H54 (cell line): Measurements from ENCODE around the gene POLR2F.
"Not testable (repeated sequence)": the region's sequence is repeated elsewhere in the genome, so short reads cannot be mapped to it uniquely, and the experiment has no call there.

ENCODE experiments used
- DNase-seq: peaks from one replicate; pipeline ENCODE4 v3.0.0; 2011; ENCODE audit warnings: low spot score, mixed read lengths; ENCODE audit not compliant: insufficient read length
- FAIRE-seq: peaks from 3 replicates; lab custom pipeline; 2011; peaks lifted over from hg19 to GRCh38; lab: Jason Lieb, UNC
- POLR2A ChIP-seq: IDR thresholded peaks from 2 replicates; pipeline ENCODE4 v1.6.1; 2011; ENCODE audit warnings: low read depth, mild to moderate bottlenecking, low read length

Gene POLR2F

GRCh38 chr22:37973271-37974170, 20.0 kb downstream of the POLR2F start:
- FAIRE-seq (no peak), DNase-seq (no peak)
- TF ChIP-seq POLR2A = no peak

GRCh38 chr22:37975153-37975552, 21.7 kb downstream of the POLR2F start:
- FAIRE-seq = no peak
- no peak for TF ChIP-seq POLR2A
- DNase-seq = no peak

- not testable (repeated sequence) for FAIRE-seq, DNase-seq
These were observed 22.5 kb downstream of the POLR2F start for GRCh38 chr22:37976022-37976421.

DNA sequence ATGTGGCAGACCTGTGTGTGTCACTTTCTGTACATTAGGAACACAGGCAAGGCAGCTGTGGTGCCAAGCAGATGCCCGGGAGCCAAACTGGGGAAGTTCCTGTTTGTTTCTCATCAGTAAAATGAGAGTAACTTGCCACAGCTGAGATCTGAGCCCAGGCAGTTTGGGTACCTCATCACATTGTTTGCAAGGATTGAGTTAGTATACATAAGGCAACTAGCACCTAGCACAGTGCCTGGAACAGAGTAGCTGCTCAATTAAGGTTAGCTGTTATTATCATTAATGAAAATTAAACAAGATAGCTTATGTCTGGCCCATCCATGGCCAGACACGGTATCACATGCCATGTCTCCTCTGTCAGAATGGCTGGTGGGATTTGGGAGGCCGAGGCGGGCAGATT, 23.0 kb downstream of the POLR2F start:
- DNase-seq = no peak
- no peak for TF ChIP-seq POLR2A
- no peak for FAIRE-seq

DNA sequence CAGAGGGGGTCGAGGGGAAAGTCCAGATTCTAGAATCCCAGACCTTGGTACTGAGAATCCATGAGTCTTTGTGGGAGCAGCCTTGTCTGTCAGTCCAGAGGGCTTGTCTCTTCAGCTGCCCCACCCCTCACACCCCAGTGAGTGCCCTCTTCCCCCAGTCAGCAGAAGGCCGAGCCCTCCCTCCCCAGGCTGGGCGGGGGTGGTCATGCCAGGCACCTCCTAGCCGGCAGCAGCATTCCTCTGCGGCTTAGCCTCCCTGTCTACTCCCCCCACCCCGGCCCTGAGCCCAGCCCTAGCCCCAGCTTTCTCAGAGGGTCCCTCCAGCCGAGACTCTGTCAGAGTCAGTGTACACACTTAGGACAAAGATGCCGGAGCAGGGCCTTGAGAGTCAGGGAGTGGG, 26.3 kb downstream of the POLR2F start:
- no peak for FAIRE-seq
- TF ChIP-seq POLR2A = no peak
- no peak for DNase-seq

DNA sequence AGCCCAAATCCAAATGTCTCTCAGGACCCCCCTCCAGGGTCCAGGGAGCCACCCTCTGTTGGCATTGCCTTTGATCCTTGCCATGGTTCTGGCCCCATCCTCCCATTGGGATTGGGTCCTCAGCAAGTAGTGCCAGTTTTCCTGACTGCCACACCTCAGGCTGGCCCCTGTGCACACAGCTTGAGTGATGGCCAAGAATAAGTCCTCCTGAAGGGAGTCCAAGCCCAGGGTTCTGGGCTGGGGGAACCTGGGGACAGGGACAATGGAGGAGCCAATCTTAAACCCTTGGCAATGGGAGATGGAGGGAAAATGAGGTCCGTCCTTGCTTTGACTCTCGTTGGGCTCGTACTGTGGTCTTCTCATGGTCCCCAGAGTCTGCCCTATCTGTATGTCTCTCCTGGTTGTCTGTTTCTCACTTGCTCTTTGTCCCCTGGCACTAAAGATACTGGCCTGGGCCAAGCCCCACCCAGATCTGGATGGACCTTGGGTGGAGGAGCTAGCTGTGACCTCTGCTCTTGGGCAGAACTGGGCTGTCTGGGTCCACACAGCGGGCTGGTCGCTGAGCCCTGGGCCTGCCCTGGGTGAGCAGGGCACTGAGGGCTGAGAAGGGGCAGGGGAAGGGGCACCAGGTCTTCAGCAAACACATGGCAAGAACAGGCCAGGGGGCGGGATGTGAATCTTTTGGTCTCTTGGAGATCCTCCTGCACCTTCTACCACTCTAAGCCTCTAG, 27.9 kb downstream of the POLR2F start:
- DNase-seq = no peak
- TF ChIP-seq POLR2A = no peak
- no peak for FAIRE-seq

- TF ChIP-seq POLR2A = no peak
- DNase-seq = no peak
- FAIRE-seq = no peak
These were observed 28.8 kb downstream of the POLR2F start for GRCh38 chr22:37982151-37982785.

DNA sequence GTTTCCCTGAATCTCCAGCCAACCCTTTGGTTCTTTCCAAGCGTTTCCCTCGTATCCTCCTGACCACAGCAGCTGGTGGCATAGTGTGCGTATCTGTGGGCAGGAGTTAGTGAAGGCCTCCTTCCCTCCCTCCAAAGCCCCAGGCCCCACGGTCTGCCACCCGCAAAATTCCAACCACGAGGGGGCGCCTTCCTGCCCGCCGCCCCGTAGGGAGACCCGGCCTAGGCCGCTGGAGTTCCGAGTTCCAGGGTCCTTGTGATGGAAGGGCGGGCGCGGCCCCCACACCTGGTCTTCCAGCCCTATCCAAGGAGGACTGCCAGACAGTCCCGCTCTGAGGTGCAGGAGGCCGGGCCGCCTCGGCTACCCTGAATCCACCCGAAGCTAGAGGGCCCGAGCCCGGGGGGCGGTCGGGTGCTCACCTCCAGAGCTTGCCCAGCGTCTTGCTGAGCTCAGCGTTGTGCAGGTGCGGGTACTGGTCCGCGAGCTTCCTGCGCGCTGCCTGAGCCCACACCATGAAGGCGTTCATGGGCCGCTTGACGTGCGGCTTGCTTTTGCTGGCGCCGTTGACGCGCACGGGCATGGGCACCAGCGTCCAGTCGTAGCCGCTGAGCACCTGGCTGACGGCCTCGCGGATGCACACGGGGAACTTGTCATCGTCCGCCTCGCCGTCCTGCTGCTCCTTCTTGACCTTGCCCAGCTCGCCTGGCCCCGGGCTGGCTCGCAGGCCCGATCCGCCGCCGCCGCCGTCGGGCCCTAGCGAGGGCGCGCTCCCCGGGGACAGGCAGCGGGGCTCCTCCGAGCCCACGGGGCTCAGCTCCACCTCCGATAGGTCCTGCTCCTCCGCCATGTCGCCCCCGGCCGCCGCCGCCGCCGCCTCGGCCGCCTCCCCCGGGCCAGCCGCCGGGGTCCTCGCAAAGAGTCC, 29.7 kb downstream of the POLR2F start:
- FAIRE-seq (no peak), DNase-seq (no peak)
- no peak for TF ChIP-seq POLR2A

GRCh38 chr22:37983860-37984791, 30.6 kb downstream of the POLR2F start, which contains the start of gene SOX10:
SOX10 (minus strand) TSS chr22:37984555; CDS start chr22:37983784, 771 bp downstream.
- TF ChIP-seq POLR2A = no peak
- FAIRE-seq (no peak), DNase-seq (no peak)

DNA sequence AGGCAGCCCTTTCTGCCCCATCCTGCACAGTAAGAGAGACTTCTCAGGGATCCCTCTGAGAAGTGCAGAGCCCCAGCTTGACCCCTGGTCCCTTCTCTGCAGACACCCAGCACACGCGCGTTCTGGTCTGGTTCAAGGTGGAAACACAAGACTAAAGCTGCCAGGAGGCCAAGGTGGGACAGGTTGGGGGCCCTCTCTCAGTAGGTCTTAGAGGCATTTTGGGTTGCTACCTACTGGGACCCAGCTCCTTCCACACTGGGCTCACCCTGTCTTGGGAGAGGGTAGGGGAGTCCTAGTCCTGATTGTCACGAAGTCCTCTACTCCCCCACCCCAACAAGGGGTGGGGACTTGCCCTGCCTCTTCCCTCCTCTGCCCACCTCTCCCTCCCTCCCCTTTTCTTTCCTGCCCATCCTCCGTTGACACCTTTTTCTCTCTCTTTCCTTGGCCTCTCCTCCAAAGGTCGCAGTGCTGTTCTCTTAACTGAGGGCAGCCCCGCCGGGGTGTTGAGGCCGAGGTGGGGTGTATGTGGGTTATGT, 31.6 kb downstream of the POLR2F start:
- TF ChIP-seq POLR2A = no peak

GRCh38 chr22:37985751-37986281, 32.3 kb downstream of the POLR2F start:
- no peak for TF ChIP-seq POLR2A
- no peak for FAIRE-seq
- DNase-seq = no peak

More for the DNA sequence above, 31.6 kb downstream of the POLR2F start:
- DNase-seq = no peak
- no peak for FAIRE-seq

- no peak for FAIRE-seq
- no peak for TF ChIP-seq POLR2A
- no peak for DNase-seq
These were observed 32.9 kb downstream of the POLR2F start for GRCh38 chr22:37986371-37986770.
